Neural cell (in vitro differentiated cells): Measurements from ENCODE around the gene ZZZ3.

Experiments used
- CTCF ChIP-seq: fragments of 450-650 bp; IDR thresholded peaks from 2 replicates; pipeline ENCODE4 v1.5.1; 2014; ENCODE audit warnings: antibody characterized with exemption, mild to moderate bottlenecking, moderate library complexity; ENCODE audit not compliant: poor library complexity, severe bottlenecking
- EP300 ChIP-seq: fragments of 450-650 bp; conservative IDR thresholded peaks from 2 replicates; pipeline ENCODE4 v1.6.1; 2014; ENCODE audit warnings: antibody characterized with exemption, mild to moderate bottlenecking, moderate library complexity; ENCODE audit not compliant: poor library complexity, severe bottlenecking
- EZH2 ChIP-seq: fragments of 200-600, 300-800 bp; shearing (Covaris generic), sonication (generic); IDR thresholded peaks from 2 replicates; pipeline ENCODE4 v1.6.1; 2014; ENCODE audit warnings: antibody characterized with exemption, low read length, borderline replicate concordance, mild to moderate bottlenecking; ENCODE audit not compliant: insufficient read depth, poor library complexity, severe bottlenecking
- POLR2AphosphoS5 ChIP-seq: IDR thresholded peaks from 2 replicates; pipeline ENCODE4 v1.6.1; 2012
- RAD21 ChIP-seq: fragments of 450-650 bp; conservative IDR thresholded peaks from 2 replicates; pipeline ENCODE4 v1.6.1; 2014; ENCODE audit warnings: antibody characterized with exemption, mild to moderate bottlenecking, moderate library complexity
- REST ChIP-seq: IDR thresholded peaks from 2 replicates; pipeline ENCODE4 v1.6.1; 2012; ENCODE audit warnings: borderline replicate concordance
- TAF1 ChIP-seq: IDR thresholded peaks from 2 replicates; pipeline ENCODE4 v1.6.1; 2012; ENCODE audit warnings: low read depth

- no peak for TF ChIP-seq CTCF
- no peak for TF ChIP-seq TAF1
- TF ChIP-seq RAD21, result no peak
- no peak for TF ChIP-seq REST
- TF ChIP-seq EZH2, result no peak
- TF ChIP-seq POLR2AphosphoS5, result no peak
- no peak for TF ChIP-seq EP300
These were observed 27.0 kb downstream of the ZZZ3 start for GRCh38 chr1:77655431-77655974.
